A673 (cell line): ENCODE data around the gene FAM98B. TPM values are rescaled to one million over a fixed set of nuclear protein-coding genes. Genes with fewer than 3 reads are reported as not detected.

Experiments
- BruUV-seq: library from RNA; stranded (reverse); fragments of 400-500 nt; replicated peaks from 2 replicates; lab custom pipeline; 2021; lab: Mats Ljungman, UMichigan
- CTCF ChIA-PET: fragments of 300-600 bp; sonication (Branson Sonifier 250); formaldehyde crosslinking; loops from one replicate; lab custom pipeline; 2022; ENCODE audit warnings: antibody characterized with exemption; lab: Charles Lee
- POLR2A ChIA-PET: fragments of 300-600 bp; sonication (Branson Sonifier 250); formaldehyde crosslinking; loops from one replicate; lab custom pipeline; 2022; ENCODE audit warnings: antibody characterized with exemption; ENCODE audit not compliant: low non-redundant PET; lab: Charles Lee
- DNase-seq: peaks from one replicate; pipeline ENCODE4 v3.0.0-alpha.2; 2015; ENCODE audit warnings: low spot score
- H3K27ac ChIP-seq: fragments of 200-600 bp; sonication (generic); 2 replicates; pipeline ENCODE4 v1.5.1; 2016; ENCODE audit warnings: mixed run types, low read depth, mild to moderate bottlenecking, mixed read lengths, antibody characterized with exemption, low read length; ENCODE audit not compliant: poor library complexity, severe bottlenecking
- H3K27me3 ChIP-seq: fragments of 200-600 bp; sonication (generic); replicated peaks from 2 replicates; pipeline ENCODE4 v1.6.1; 2017; ENCODE audit warnings: mixed run types, low read depth, mild to moderate bottlenecking, mixed read lengths, antibody characterized with exemption, low read length; ENCODE audit not compliant: insufficient read depth, poor library complexity
- H3K36me3 ChIP-seq: fragments of 200-600 bp; sonication (generic); 2 replicates; pipeline ENCODE4 v1.6.1; 2016; ENCODE audit warnings: mixed run types, mild to moderate bottlenecking, mixed read lengths, antibody characterized with exemption, low read length; ENCODE audit not compliant: insufficient read depth, poor library complexity, severe bottlenecking
- H3K4me1 ChIP-seq: fragments of 200-600 bp; sonication (generic); 2 replicates; pipeline ENCODE4 v1.6.1; 2017; ENCODE audit warnings: mixed run types, mild to moderate bottlenecking, mixed read lengths, antibody characterized with exemption, low read length; ENCODE audit not compliant: insufficient read depth, poor library complexity, severe bottlenecking
- H3K4me3 ChIP-seq: fragments of 200-600 bp; sonication (generic); 2 replicates; pipeline ENCODE4 v1.5.1; 2016; ENCODE audit warnings: low read depth, mixed run types, mild to moderate bottlenecking, mixed read lengths, low read length; ENCODE audit not compliant: poor library complexity, severe bottlenecking
- H3K9me3 ChIP-seq: fragments of 200-600 bp; sonication (generic); 2 replicates; pipeline ENCODE4 v1.6.1; 2016; ENCODE audit warnings: mixed run types, low read depth, mild to moderate bottlenecking, mixed read lengths, antibody characterized with exemption, low read length; ENCODE audit not compliant: poor library complexity, severe bottlenecking
- EZH2 ChIP-seq: fragments of 200-600 bp; sonication (generic); IDR thresholded peaks from 2 replicates; pipeline ENCODE4 v1.6.1; 2017; ENCODE audit warnings: borderline replicate concordance, low read depth, mild to moderate bottlenecking, mixed read lengths, antibody characterized with exemption, low read length; ENCODE audit not compliant: poor library complexity, severe bottlenecking
- intact Hi-C: fragments of 100-400 bp; cut with micrococcal nuclease; formaldehyde crosslinking; loops from one replicate; pipeline ENCODE4 v1.10.0; 2022; ENCODE audit not compliant: unreplicated experiment
- total RNA-seq: library from RNA; stranded (reverse); gene quantifications from 2 replicates; pipeline ENCODE4 v1.2.3, GENCODE V29; 2021
- TF ChIP-seq, protein P1 (sequence below): fragments of 300-800, 200-600 bp; sonication (generic); conservative IDR thresholded peaks from 2 replicates; pipeline ENCODE4 v1.5.1; 2017; ENCODE audit warnings: low read depth, mild to moderate bottlenecking, antibody characterized with exemption, low read length, moderate library complexity, mixed read lengths

Gene FAM98B
- total RNA-seq, 1 experiment from 2014 or later, result 45.0 TPM

DNA sequence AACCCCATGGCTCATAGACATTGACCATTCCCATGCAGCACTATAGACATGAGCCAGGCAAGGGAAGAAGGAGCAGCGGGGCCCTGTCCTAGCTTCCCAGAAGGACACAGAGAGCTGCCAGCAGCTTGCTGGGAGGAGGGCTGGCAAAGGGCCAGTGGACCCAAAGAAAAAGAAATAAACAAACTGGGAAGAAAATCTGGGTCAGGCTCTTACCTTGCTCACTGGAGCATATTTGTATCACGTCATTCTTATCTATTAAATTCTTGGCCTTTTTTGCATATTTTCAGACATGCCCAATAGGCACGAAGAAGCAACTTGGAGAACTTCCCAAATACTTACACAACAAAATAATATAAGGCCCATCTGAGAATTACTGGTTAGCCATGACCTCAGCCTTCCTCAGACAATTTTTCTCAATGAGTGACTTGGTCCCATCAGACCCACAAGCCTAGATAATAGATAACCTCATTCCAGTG lies 82.3 kb downstream of the FAM98B start:
- H3K27ac ChIP-seq, result no peak overlapping the region
- DNase-seq, result no peak
- H3K36me3 ChIP-seq, result no peaks in the 10 kb centered on the region
- H3K9me3 ChIP-seq, result no peaks in the 10 kb centered on the region
- ChIA-PET CTCF (no interaction called here), POLR2A (no interaction called here)
- H3K4me1 ChIP-seq, result no peaks in the 10 kb centered on the region
- no peak overlapping the region for H3K4me3 ChIP-seq
- no peak for TF ChIP-seq EZH2
- TF ChIP-seq, protein P1, sequence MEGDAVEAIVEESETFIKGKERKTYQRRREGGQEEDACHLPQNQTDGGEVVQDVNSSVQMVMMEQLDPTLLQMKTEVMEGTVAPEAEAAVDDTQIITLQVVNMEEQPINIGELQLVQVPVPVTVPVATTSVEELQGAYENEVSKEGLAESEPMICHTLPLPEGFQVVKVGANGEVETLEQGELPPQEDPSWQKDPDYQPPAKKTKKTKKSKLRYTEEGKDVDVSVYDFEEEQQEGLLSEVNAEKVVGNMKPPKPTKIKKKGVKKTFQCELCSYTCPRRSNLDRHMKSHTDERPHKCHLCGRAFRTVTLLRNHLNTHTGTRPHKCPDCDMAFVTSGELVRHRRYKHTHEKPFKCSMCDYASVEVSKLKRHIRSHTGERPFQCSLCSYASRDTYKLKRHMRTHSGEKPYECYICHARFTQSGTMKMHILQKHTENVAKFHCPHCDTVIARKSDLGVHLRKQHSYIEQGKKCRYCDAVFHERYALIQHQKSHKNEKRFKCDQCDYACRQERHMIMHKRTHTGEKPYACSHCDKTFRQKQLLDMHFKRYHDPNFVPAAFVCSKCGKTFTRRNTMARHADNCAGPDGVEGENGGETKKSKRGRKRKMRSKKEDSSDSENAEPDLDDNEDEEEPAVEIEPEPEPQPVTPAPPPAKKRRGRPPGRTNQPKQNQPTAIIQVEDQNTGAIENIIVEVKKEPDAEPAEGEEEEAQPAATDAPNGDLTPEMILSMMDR, result no peak
- intact Hi-C loops, result no loop called here
- no TSS peak for BruUV-seq
- H3K27me3 ChIP-seq, result no peaks in the 10 kb centered on the region

Other genes with a start within 250 kb of the FAM98B start
- gene SPRED1, start 201.3 kb upstream of the FAM98B start, total RNA-seq, result 14.2 and 17.3 TPM in 2 replicates
- not detected in 2 replicates for gene RASGRP1, start 110.7 kb downstream of the FAM98B start, total RNA-seq